Hepatocyte (in vitro differentiated cells): Measurements from ENCODE around the gene WNT2B. TPM values are rescaled to one million over a fixed set of nuclear protein-coding genes. Genes with fewer than 3 reads are reported as not detected.

Source experiments
- DNase-seq: peaks from one replicate; pipeline ENCODE4 v3.0.0-alpha.2; 2016; ENCODE audit warnings: low spot score
- H2AFZ ChIP-seq: fragments of 200-600 bp; sonication (generic); 2 replicates; pipeline ENCODE4 v1.6.0; 2016; ENCODE audit warnings: antibody characterized with exemption, mild to moderate bottlenecking
- H3K27ac ChIP-seq: fragments of 200-600 bp; sonication (generic); 2 replicates; pipeline ENCODE4 v1.5.1; 2016; ENCODE audit warnings: mild to moderate bottlenecking
- H3K27me3 ChIP-seq: fragments of 200-600 bp; sonication (generic); 2 replicates; pipeline ENCODE4 v1.6.1; 2016
- H3K36me3 ChIP-seq: fragments of 200-600 bp; sonication (generic); replicated peaks from 2 replicates; pipeline ENCODE4 v1.5.1; 2016; ENCODE audit warnings: low read depth; ENCODE audit not compliant: insufficient read depth
- H3K4me1 ChIP-seq: fragments of 200-600 bp; sonication (generic); 2 replicates; pipeline ENCODE4 v1.5.1; 2016; ENCODE audit warnings: mild to moderate bottlenecking, moderate library complexity; ENCODE audit not compliant: insufficient read depth
- H3K4me2 ChIP-seq: fragments of 200-600 bp; sonication (generic); 2 replicates; pipeline ENCODE4 v1.6.0; 2016
- H3K4me3 ChIP-seq: fragments of 200-600 bp; sonication (generic); 2 replicates; pipeline ENCODE4 v1.5.1; 2016; ENCODE audit warnings: mild to moderate bottlenecking
- H3K79me2 ChIP-seq: fragments of 200-600 bp; sonication (generic); 2 replicates; pipeline ENCODE4 v1.6.0; 2017; ENCODE audit warnings: mild to moderate bottlenecking
- H3K9me2 ChIP-seq: fragments of 200-600 bp; sonication (generic); replicated peaks from 2 replicates; pipeline ENCODE4 v1.6.0; 2017; ENCODE audit warnings: mild to moderate bottlenecking; ENCODE audit not compliant: insufficient read depth
- H3K9me3 ChIP-seq: fragments of 200-600 bp; sonication (generic); 2 replicates; pipeline ENCODE4 v1.5.1; 2016; ENCODE audit warnings: low read depth, mild to moderate bottlenecking
- H4K20me1 ChIP-seq: fragments of 200-600 bp; sonication (generic); 2 replicates; pipeline ENCODE4 v1.6.0; 2016; ENCODE audit warnings: mild to moderate bottlenecking; ENCODE audit not compliant: insufficient read depth, poor library complexity, severe bottlenecking
- CTCF ChIP-seq: fragments of 200-600 bp; sonication (generic); IDR thresholded peaks from 2 replicates; pipeline ENCODE4 v1.5.1; 2016; ENCODE audit warnings: antibody characterized with exemption, mild to moderate bottlenecking; ENCODE audit not compliant: poor library complexity
- EZH2 ChIP-seq: fragments of 200-600 bp; sonication (generic); IDR thresholded peaks from 2 replicates; pipeline ENCODE4 v1.6.1; 2016; ENCODE audit warnings: antibody characterized with exemption, mild to moderate bottlenecking, borderline replicate concordance
- EZH2phosphoT487 ChIP-seq: fragments of 200-600 bp; sonication (generic); IDR thresholded peaks from one replicate; pipeline ENCODE4 v1.6.1; 2018; ENCODE audit warnings: antibody characterized with exemption, mild to moderate bottlenecking, low read depth, moderate library complexity; ENCODE audit not compliant: unreplicated experiment, severe bottlenecking
- WGBS: methylation state at CpG from one replicate; pipeline ENCODE4 v1.1.6; 2016; ENCODE audit warnings: low lambda C conversion rate; ENCODE audit errors: missing lambda C conversion rate; 5-methylcytosine and 5-hydroxymethylcytosine counted together
- polyA plus RNA-seq: library from polyadenylated mRNA; unstranded; fragments of >200 nt; fragmentation: Nextera tagmentation; extraction: Ambion mirVana; gene quantifications from 2 replicates; pipeline ENCODE4 v1.2.1, GENCODE V29; 2016
- total RNA-seq: library from RNA; depleted of rRNA; stranded (reverse); fragments of >200 nt; gene quantifications from 2 replicates; pipeline ENCODE4 v1.2.3, GENCODE V29; 2014

The WNT2B gene
- total and polyA plus RNA-seq, 2 experiments from 2014 or later = 2.7 to 3.8 TPM

GRCh38 chr1:112516141-112516540 is 7.4 kb downstream of the WNT2B start:
- no peak for DNase-seq
- Histone ChIP-seq H3K79me2 (no peaks in the 10 kb centered on the region), H3K36me3 (no peaks in the 10 kb centered on the region), H3K4me1 (peaks cover 6% of the 10 kb centered on the region), H4K20me1 (no peaks in the 10 kb centered on the region), H3K27ac (no peak overlapping the region), H3K9me2 (no peaks in the 10 kb centered on the region), H3K4me2 (no peak overlapping the region), H2AFZ (no peak overlapping the region), H3K4me3 (no peak overlapping the region), H3K27me3 (peaks cover 13% of the 10 kb centered on the region), H3K9me3 (no peaks in the 10 kb centered on the region)
- TF ChIP-seq EZH2 (no peak), EZH2phosphoT487 (no peak), CTCF (no peak)
- 93% methylated on average over 14 of the region's 14 CpGs for WGBS

- TF ChIP-seq CTCF = no peak
- no peak for TF ChIP-seq EZH2phosphoT487
- H3K4me2 ChIP-seq = no peak overlapping the region
- no peak for DNase-seq
- no peaks in the 10 kb centered on the region for H3K79me2 ChIP-seq
- H2AFZ ChIP-seq = no peak overlapping the region
- H4K20me1 ChIP-seq = no peaks in the 10 kb centered on the region
- no peaks in the 10 kb centered on the region for H3K9me3 ChIP-seq
- no peak overlapping the region for H3K27ac ChIP-seq
- no peaks in the 10 kb centered on the region for H3K36me3 ChIP-seq
- peaks cover 6% of the 10 kb centered on the region for H3K4me1 ChIP-seq
- WGBS = 98% methylated on average over 9 of the region's 9 CpGs
- peaks cover 3% of the 10 kb centered on the region for H3K27me3 ChIP-seq
- no peaks in the 10 kb centered on the region for H3K9me2 ChIP-seq
- H3K4me3 ChIP-seq = no peak overlapping the region
Measured at GRCh38 chr1:112517231-112517630, 8.5 kb downstream of the WNT2B start.

GRCh38 chr1:112517646-112518045 is 8.9 kb downstream of the WNT2B start:
- H3K27me3 ChIP-seq = no peaks in the 10 kb centered on the region
- no peak overlapping the region for H3K27ac ChIP-seq
- H3K9me3 ChIP-seq = no peaks in the 10 kb centered on the region
- no peak overlapping the region for H3K4me2 ChIP-seq
- H3K79me2 ChIP-seq = no peaks in the 10 kb centered on the region
- no peaks in the 10 kb centered on the region for H3K9me2 ChIP-seq
- H3K4me3 ChIP-seq = no peak overlapping the region
- 83% methylated on average over 2 of the region's 2 CpGs for WGBS
- H3K36me3 ChIP-seq = no peaks in the 10 kb centered on the region
- DNase-seq = no peak
- H4K20me1 ChIP-seq = no peaks in the 10 kb centered on the region
- H3K4me1 ChIP-seq = peaks cover 6% of the 10 kb centered on the region
- no peak overlapping the region for H2AFZ ChIP-seq
- TF ChIP-seq CTCF (no peak), EZH2 (no peak), EZH2phosphoT487 (no peak)

GRCh38 chr1:112518186-112518585 is 9.4 kb downstream of the WNT2B start:
- Histone ChIP-seq H3K4me2 (no peak overlapping the region), H3K9me2 (no peaks in the 10 kb centered on the region), H4K20me1 (no peaks in the 10 kb centered on the region), H3K4me1 (peaks cover 3% of the 10 kb centered on the region), H3K79me2 (no peaks in the 10 kb centered on the region), H3K4me3 (no peak overlapping the region), H3K27ac (no peak overlapping the region), H3K27me3 (no peaks in the 10 kb centered on the region), H2AFZ (no peak overlapping the region), H3K36me3 (no peaks in the 10 kb centered on the region), H3K9me3 (no peaks in the 10 kb centered on the region)
- 75% methylated on average over 2 of the region's 2 CpGs for WGBS
- no peak for DNase-seq
- TF ChIP-seq EZH2phosphoT487 (no peak), CTCF (no peak), EZH2 (no peak)
